Effector memory CD8-positive, alpha-beta T cell (primary cell): Measurements from ENCODE around the gene DHX57.
"Not testable (repeated sequence)": the region's sequence is repeated elsewhere in the genome, so short reads cannot be mapped to it uniquely, and the experiment has no call there.

ENCODE experiments used
- ATAC-seq: fragments of 150-1000 bp; cut with Tn5 transposase; replicated peaks from 2 replicates; pipeline ENCODE4 v1.10.0; 2021; ENCODE audit warnings: mild to moderate bottlenecking, moderate library complexity
- DNase-seq, 3 experiments: peaks; one replicate each; pipeline ENCODE4 v3.0.0; 2021
- H3K27ac Mint-ChIP-seq, 2 donors: one replicate each; pipeline ENCODE4 v1.8.0; 2022; ENCODE audit warnings: mild to moderate bottlenecking in 2 of 2, mixed read lengths in 2 of 2, moderate library complexity in 2 of 2
- H3K27me3 Mint-ChIP-seq, 2 donors: one replicate each; pipeline ENCODE4 v1.8.0; 2022; ENCODE audit warnings: mixed read lengths in 2 of 2
- H3K36me3 Mint-ChIP-seq: one replicate; pipeline ENCODE4 v1.8.0; 2022; ENCODE audit warnings: mild to moderate bottlenecking, moderate library complexity, mixed read lengths; ENCODE audit not compliant: insufficient read depth
- H3K4me1 Mint-ChIP-seq, 2 donors: one replicate each; pipeline ENCODE4 v1.8.0; 2022; ENCODE audit warnings: low read depth in 2 of 2, mixed read lengths in 2 of 2
- H3K4me3 Mint-ChIP-seq, 2 donors: one replicate each; pipeline ENCODE4 v1.8.0; 2022; ENCODE audit warnings: mild to moderate bottlenecking in 2 of 2, mixed read lengths in 2 of 2, moderate library complexity in 2 of 2
- H3K9me3 Mint-ChIP-seq, 2 donors: one replicate each; pipeline ENCODE4 v1.8.0; 2022; ENCODE audit warnings: mixed read lengths in 2 of 2

The DHX57 gene

DNA sequence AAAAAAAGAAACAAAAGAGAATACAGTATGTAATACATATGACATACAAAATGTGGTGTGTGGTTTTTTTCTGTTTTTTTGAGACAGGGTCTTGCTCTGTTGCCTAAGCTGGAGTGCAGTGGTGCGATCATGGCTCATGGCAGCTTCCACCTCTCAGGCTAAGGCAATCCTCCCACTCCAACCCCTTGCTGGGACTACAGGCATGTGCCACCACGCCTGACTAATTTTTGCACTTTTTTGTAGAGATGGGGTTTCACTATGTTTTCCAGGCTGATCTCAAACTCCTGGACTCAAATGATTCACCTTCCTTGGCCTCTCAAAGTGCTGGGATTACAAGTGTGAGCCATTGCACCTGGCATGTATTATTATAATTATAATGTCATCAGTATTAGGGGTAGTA, 38.9 kb downstream of the DHX57 start:
- Mint-ChIP-seq H3K9me3 (no peaks in the 10 kb centered on the region), H3K4me1 (no peaks in the 10 kb centered on the region), H3K36me3 (peaks cover 52% of the 10 kb centered on the region), H3K27me3 (no peaks in the 10 kb centered on the region), H3K4me3 (no peak overlapping the region), H3K27ac (no peak overlapping the region)
- ATAC-seq (no peak), DNase-seq (no peak)

DNA sequence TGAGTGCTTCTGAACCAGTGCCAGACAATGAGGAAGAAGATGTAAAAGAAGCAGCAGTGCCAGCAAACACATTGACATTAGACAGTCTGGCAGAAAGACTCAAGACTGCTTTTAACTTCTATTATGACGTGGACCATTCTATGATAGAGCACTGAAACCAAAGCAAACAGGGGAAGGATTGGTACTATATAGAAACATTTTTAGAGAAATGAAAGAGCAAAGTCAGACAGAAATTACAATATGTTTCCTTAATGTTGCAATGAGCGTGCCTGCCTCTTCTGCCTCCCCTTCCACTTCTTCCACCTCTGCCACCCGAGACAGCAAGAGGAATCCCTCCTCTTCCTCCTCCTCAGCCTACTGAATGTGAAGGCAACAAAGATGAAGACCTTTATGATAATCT, 39.7 kb downstream of the DHX57 start:
- Mint-ChIP-seq H3K9me3 (no peaks in the 10 kb centered on the region), H3K27ac (no peak overlapping the region), H3K27me3 (no peaks in the 10 kb centered on the region), H3K4me1 (no peaks in the 10 kb centered on the region), H3K4me3 (no peak overlapping the region), H3K36me3 (peaks cover 50% of the 10 kb centered on the region)
- no peak for DNase-seq
- peak; percentile 52 for ATAC-seq

DNA sequence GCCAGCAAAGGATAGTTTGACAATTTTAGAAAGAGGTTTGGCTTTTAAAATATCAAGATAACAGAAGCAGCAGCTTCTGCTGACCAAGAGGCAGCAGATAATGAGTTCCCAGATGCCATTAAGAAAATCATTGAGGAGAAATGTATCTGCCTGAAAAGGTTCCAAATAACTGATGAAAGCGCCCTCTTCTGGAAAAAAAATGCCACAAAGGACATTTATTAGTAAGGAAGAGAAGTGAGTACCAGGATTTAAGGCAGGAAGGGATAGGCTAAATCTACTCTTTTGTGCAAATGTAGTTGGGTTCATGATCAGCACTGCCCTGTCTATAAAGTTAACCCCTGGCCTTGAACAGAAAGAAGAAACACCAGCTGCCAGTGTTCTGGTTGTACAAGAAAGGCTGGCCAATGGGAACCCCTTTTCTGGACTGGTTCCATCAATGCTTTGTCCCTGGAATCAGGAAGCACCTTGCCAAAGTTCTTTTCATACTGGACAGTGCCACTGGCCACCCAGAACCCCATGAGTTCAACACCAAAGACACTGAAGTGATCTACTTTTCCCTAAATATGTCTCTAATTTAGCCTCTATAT, 40.6 kb downstream of the DHX57 start:
- Mint-ChIP-seq H3K36me3 (peaks cover 49% of the 10 kb centered on the region), H3K27me3 (no peaks in the 10 kb centered on the region), H3K27ac (no peak overlapping the region), H3K4me3 (no peak overlapping the region), H3K9me3 (no peaks in the 10 kb centered on the region), H3K4me1 (no peaks in the 10 kb centered on the region)
- ATAC-seq (no peak), DNase-seq (no peak)

DNA sequence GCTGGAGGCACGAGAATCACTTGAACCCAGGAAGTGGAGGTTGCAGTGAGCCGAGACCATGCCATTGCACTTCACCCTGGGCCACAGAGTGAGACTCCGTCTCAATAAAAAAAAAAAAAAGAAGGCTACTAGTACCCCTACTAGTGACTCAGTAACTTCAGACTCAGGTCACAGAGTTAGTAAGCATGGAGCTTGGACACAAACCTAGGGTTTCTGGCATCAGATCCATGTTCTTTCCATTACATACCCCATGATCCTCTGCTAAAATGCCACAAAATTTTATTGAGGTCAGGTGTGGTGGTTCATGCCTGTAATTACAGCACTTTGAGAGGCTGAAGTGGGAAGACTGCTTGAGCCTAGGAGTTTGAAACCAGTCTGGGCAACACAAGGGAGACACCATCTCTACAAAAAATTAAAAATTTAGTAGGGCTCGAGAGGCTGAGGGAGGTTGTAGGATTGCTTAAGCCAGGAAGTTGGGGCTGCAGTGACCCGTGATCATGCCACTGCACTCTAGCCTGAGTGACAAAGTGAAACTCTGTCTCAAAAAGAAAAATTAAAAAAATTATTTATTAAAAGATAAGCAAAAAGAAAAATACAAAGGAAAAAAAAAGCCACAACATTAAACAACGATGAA, 45.1 kb downstream of the DHX57 start:
- H3K27ac Mint-ChIP-seq, result no peak overlapping the region
- no peak for ATAC-seq

DNA sequence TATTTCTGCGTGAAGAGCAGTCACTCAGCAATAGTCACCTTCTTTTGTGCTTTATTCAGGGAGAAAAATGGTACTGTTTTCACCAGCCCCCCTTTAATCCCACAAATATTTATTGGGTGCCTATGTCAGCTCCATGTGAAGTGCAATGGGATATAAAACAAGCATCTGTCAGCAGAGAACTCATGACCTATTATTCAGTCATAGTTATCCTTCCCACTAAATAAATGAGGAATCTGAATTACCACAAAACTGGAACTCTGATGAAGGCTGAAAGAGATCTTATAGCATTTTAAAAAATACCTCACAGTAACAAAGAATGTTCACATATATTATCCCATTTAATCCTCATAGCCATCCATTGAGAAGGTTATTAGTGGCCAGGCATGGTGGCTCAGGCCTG, 45.8 kb downstream of the DHX57 start:
- no peaks in the 10 kb centered on the region for H3K9me3 Mint-ChIP-seq
- H3K27ac Mint-ChIP-seq, result no peak overlapping the region
- no peak overlapping the region for H3K4me3 Mint-ChIP-seq
- H3K4me1 Mint-ChIP-seq, result no peaks in the 10 kb centered on the region
- no peaks in the 10 kb centered on the region for H3K27me3 Mint-ChIP-seq
- no peak for ATAC-seq
- DNase-seq, result no peak
- peaks cover 50% of the 10 kb centered on the region for H3K36me3 Mint-ChIP-seq

More for the DNA sequence above, 45.1 kb downstream of the DHX57 start:
- Mint-ChIP-seq H3K4me1 (no peaks in the 10 kb centered on the region), H3K9me3 (no peaks in the 10 kb centered on the region), H3K36me3 (peaks cover 43% of the 10 kb centered on the region), H3K27me3 (no peaks in the 10 kb centered on the region), H3K4me3 (no peak overlapping the region)
- no peak for DNase-seq

DNA sequence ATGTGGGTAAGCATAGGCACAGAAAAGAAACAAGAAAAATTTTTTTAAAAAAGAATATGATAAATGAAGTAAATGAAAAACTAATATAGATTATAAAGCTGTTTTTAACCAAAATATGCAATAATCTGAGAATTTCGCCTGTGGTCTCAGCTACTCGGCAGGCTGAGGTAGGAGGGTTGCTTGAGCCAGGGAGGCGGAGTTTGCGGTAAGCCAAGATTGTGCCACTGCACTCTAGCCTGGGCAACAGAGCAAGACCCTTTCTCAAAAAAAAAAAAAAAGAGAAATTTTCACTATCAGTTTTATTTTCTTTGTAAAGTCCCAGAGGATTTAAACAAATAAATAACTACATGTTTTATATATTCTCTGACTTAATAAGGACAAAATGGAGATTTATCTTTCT, 47.3 kb downstream of the DHX57 start:
- Mint-ChIP-seq H3K36me3 (peaks cover 53% of the 10 kb centered on the region), H3K27me3 (no peaks in the 10 kb centered on the region), H3K9me3 (no peaks in the 10 kb centered on the region), H3K27ac (no peak overlapping the region), H3K4me1 (no peaks in the 10 kb centered on the region), H3K4me3 (no peak overlapping the region)
- ATAC-seq (no peak), DNase-seq (no peak)

DNA sequence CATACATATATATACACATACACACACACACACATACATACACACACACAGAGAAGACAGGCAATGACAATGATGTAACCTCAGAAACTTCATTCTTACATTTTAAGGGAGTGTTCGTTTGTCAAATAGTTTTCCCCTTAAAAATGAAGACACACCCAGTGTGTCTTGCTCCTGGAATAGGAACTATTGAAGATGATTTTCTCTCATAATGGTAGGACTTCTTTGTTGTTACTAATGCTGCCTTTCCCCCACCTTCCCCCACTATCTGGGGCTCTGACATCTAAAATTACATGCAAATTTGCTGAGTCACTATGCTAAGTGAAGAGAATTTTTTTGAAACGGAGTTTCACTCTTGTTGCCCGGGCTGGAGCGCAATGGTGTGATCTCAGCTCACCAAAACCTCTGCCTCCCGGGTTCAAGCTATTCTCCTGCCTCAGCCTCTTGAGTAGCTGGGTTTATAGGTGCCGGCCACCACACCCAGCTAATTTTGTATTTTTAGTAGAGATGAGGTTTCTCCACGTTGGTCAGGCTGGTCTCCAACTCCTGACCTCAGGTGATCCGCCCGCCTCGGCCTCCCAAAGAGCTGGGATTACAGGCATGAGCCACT, 48.1 kb downstream of the DHX57 start:
- not testable (repeated sequence) for H3K4me3 Mint-ChIP-seq, ATAC-seq, H3K27me3 Mint-ChIP-seq, H3K9me3 Mint-ChIP-seq, H3K4me1 Mint-ChIP-seq, H3K27ac Mint-ChIP-seq, DNase-seq
- H3K36me3 Mint-ChIP-seq, result peaks cover 53% of the 10 kb centered on the region

DNA sequence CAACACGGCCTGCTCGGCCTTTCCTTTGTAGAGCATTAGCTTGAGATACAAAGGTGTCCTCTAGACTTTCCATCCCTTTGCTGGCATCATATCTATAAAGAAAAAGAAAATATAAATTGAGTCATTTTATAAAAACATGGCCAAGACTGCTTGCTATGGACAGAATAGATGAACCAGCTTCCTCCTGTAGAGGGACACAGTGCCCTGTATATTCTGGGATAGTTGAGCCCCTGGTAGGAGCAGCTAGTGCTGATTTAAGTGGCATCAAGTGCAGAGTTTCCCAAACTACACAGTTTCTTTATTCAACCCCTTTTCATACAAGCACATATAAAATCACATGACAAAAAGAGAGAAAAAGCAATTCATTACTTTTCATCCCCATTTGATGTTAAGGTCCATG, 49.8 kb downstream of the DHX57 start:
- DNase-seq (no peak), ATAC-seq (no peak)
- Mint-ChIP-seq H3K27ac (peak overlapping the region in 1 of 2 donors; percentile 23), H3K4me3 (no peak overlapping the region), H3K4me1 (no peaks in the 10 kb centered on the region), H3K36me3 (peaks cover 62% of the 10 kb centered on the region), H3K9me3 (no peaks in the 10 kb centered on the region), H3K27me3 (no peaks in the 10 kb centered on the region)

DNA sequence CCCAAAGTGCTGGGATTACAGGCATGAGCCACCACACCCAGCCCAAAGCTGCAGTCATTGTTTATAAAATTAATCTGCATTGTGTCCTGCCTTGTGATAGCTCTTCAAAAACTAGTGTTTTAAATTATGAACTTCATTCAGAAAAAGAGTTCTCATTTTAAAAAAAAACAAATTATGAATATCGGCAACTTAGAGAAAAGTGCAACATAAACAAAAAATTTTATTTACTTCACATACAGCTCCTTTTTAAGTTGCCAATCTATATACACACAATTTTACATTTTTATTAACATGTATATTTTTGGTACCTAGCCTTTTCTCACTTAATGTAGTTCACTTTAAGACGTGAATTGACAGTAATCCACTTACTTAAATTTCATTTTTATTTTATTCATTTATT, 50.8 kb downstream of the DHX57 start:
- H3K27ac Mint-ChIP-seq, result no peak overlapping the region
- H3K27me3 Mint-ChIP-seq, result no peaks in the 10 kb centered on the region
- no peaks in the 10 kb centered on the region for H3K9me3 Mint-ChIP-seq
- H3K4me3 Mint-ChIP-seq, result no peak overlapping the region
- H3K36me3 Mint-ChIP-seq, result peaks cover 65% of the 10 kb centered on the region
- DNase-seq (no peak), ATAC-seq (no peak)
- no peaks in the 10 kb centered on the region for H3K4me1 Mint-ChIP-seq

DNA sequence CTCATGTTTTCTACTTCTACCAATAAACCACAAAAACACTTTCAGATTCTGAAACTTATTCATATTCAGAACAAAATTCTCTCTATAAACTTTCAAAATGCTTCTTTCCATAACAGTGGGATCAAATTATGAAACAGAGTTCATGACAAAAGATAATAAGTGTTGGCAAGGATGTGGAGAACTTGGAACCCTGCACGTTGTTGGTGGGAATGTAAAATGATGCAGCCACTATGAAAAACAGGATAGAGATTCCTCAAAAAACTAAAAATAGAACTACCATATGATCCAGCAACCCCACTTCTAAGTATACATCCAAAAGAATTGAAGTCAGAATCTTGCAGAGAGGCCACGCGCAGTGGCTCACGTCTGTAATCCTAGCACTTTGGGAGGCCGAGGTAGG, 52.3 kb downstream of the DHX57 start:
- Mint-ChIP-seq H3K27me3 (no peaks in the 10 kb centered on the region), H3K27ac (no peak overlapping the region), H3K4me1 (no peaks in the 10 kb centered on the region), H3K4me3 (no peak overlapping the region), H3K36me3 (peaks cover 76% of the 10 kb centered on the region), H3K9me3 (no peaks in the 10 kb centered on the region)
- DNase-seq (no peak), ATAC-seq (no peak)

DNA sequence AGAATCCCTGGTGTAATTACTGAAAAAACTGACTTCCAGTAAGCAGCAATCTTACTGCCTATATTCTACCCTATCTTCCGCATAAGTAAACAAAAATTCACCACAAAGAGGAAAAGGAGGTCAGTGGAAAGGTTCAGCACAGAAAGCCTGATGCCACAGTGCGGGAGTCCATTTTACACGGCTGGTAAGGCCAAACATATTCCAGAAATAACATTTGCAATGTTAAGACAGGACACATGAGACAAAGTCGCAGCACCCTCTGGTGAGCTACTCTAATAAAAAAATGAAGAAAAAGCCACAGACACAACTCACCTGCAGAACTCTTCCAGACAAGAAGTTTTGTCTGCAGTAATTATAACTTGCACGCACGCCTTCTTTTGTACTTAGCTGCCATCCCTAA, 57.2 kb downstream of the DHX57 start:
- DNase-seq, result no peak
- Mint-ChIP-seq H3K27ac (peak overlapping the region in 1 of 2 donors; percentile 60), H3K9me3 (no peaks in the 10 kb centered on the region), H3K4me3 (no peak overlapping the region), H3K4me1 (no peaks in the 10 kb centered on the region), H3K27me3 (no peaks in the 10 kb centered on the region), H3K36me3 (peaks cover 69% of the 10 kb centered on the region)
- no peak for ATAC-seq

DNA sequence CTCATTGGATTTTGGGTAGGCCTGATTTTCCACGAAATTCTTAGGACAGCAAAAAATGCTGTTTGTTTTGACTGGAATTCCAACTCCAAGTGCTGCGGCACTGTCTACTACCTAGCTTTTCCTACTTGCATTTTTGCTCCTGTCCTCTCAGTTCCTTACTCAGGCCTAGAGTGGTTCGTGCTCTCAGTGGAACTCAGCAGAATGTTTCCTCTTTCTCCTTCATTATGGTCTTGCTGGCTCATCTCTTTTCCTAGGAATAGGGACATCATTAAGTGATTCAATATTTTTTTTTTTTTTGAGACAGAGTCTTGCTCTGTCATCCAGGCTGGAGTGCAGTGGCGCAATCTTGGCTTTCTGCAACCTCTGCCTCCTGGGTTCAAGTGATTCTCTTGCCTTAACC, 59.8 kb downstream of the DHX57 start:
- H3K27ac Mint-ChIP-seq, result peak overlapping the region in 1 of 2 donors; percentile 13
- no peaks in the 10 kb centered on the region for H3K9me3 Mint-ChIP-seq
- no peak overlapping the region for H3K4me3 Mint-ChIP-seq
- no peaks in the 10 kb centered on the region for H3K4me1 Mint-ChIP-seq
- no peak for ATAC-seq
- DNase-seq, result no peak
- H3K27me3 Mint-ChIP-seq, result no peaks in the 10 kb centered on the region
- peaks cover 56% of the 10 kb centered on the region for H3K36me3 Mint-ChIP-seq

DNA sequence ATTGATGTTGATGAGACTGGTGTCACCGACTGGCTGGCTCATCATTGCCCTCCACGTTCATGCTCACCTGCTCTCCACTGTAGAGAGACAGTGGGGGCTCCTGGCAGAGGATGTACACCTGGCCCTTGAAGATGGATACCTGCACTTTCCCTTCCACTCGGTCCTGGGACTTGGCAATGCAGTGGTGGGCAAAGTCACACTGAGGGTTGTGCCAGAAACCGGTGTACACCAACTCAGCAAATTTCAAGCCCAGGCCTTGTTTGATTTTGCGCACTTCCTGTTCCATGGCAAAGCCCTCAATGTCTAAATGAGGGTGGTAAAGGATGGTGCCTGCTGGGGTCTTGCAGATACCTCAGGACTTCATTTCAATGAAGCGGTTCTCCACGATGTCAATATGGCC, 65.2 kb downstream of the DHX57 start:
- Mint-ChIP-seq H3K27ac (no peak overlapping the region), H3K4me3 (no peak overlapping the region), H3K27me3 (no peaks in the 10 kb centered on the region), H3K36me3 (peaks cover 23% of the 10 kb centered on the region), H3K9me3 (no peaks in the 10 kb centered on the region), H3K4me1 (no peaks in the 10 kb centered on the region)
- ATAC-seq (no peak), DNase-seq (no peak)

DNA sequence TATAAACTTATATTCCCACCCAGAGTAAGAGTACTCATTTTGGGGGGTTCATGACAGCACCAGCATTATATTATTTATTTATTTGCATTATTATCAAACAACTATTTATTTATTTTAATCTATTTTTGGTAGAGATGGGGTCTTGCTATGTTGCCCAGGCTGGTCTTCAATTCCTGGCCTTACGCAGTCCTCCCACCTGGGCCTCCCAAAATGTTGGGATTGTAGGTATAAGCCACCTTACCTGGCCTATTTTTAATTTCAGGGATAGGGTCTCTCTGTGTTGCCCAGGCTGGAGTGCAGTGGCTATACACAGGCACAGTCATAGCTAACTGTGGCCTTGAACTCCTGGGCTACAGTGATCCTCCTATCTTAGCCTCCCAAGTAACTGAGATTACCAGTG, 67.1 kb downstream of the DHX57 start:
- no peaks in the 10 kb centered on the region for H3K9me3 Mint-ChIP-seq
- H3K36me3 Mint-ChIP-seq, result peaks cover 15% of the 10 kb centered on the region
- H3K4me1 Mint-ChIP-seq, result no peaks in the 10 kb centered on the region
- H3K4me3 Mint-ChIP-seq, result no peak overlapping the region
- no peak overlapping the region for H3K27ac Mint-ChIP-seq
- DNase-seq (no peak), ATAC-seq (no peak)
- no peaks in the 10 kb centered on the region for H3K27me3 Mint-ChIP-seq
